HL-60 (cell line): Measurements from ENCODE around the gene PRPF19.

ENCODE experiments used
- DNase-seq, 2 experiments: peaks; one replicate each; pipeline ENCODE4 v3.0.0-alpha.2; 2010 to 2020; ENCODE audit warnings: low read depth in 1 of 2, low spot score in 1 of 2
- H3K27ac ChIP-seq: fragments of 250-450 bp; sonication (Bioruptor Pico); replicated peaks from 2 replicates; pipeline ENCODE4 v1.5.1; 2020; ENCODE audit warnings: mild to moderate bottlenecking, moderate library complexity
- H3K27me3 ChIP-seq: fragments of 250-450 bp; sonication (Bioruptor Pico); 2 replicates; pipeline ENCODE4 v1.5.1; 2021; ENCODE audit warnings: mild to moderate bottlenecking, moderate library complexity; ENCODE audit not compliant: insufficient read depth, poor library complexity, severe bottlenecking
- H3K4me3 ChIP-seq: replicated peaks from 2 replicates; pipeline ENCODE4 v1.5.1; 2011; ENCODE audit warnings: mild to moderate bottlenecking, control low read depth, low read length; ENCODE audit not compliant: insufficient read depth
- CTCF ChIP-seq: IDR thresholded peaks from one replicate; pipeline ENCODE4 v1.5.1; 2011; ENCODE audit warnings: low read length, control low read depth, inconsistent platforms; ENCODE audit not compliant: insufficient read depth
- GABPA ChIP-seq: IDR thresholded peaks from 2 replicates; pipeline ENCODE4 v1.6.1; 2012; ENCODE audit warnings: low read depth
- POLR2AphosphoS5 ChIP-seq: IDR thresholded peaks from 2 replicates; pipeline ENCODE4 v1.6.1; 2012; ENCODE audit warnings: low read depth
- REST ChIP-seq: IDR thresholded peaks from 2 replicates; pipeline ENCODE4 v1.6.1; 2012; ENCODE audit warnings: low read depth; ENCODE audit not compliant: insufficient replicate concordance
- SPI1 ChIP-seq: IDR thresholded peaks from 2 replicates; pipeline ENCODE4 v1.6.1; 2012; ENCODE audit warnings: low read depth, mild to moderate bottlenecking, borderline replicate concordance

Gene PRPF19

GRCh38 chr11:60945295-60945667 lies 38.9 kb upstream of the PRPF19 start:
- Histone ChIP-seq H3K27ac (no peak overlapping the region), H3K4me3 (no peak overlapping the region), H3K27me3 (peaks cover 22% of the 10 kb centered on the region)
- TF ChIP-seq POLR2AphosphoS5 (no peak), CTCF (no peak), REST (no peak), GABPA (no peak), SPI1 (no peak)
- DNase-seq: no peak

- TF ChIP-seq CTCF (peak; percentile 15), GABPA (no peak), SPI1 (no peak)
- no peak overlapping the region for H3K27ac ChIP-seq
- peak in 1 of 2 experiments; percentile 23 for DNase-seq
- H3K27me3 ChIP-seq: peaks cover 16% of the 10 kb centered on the region
- H3K4me3 ChIP-seq: no peak overlapping the region
Measured at GRCh38 chr11:60944490-60945294, 38.3 kb upstream of the PRPF19 start.

GRCh38 chr11:60942970-60943565 lies 36.7 kb upstream of the PRPF19 start:
- H3K27ac ChIP-seq: no peak overlapping the region
- no peak for DNase-seq

More at GRCh38 chr11:60942970-60943565, 36.7 kb upstream of the PRPF19 start:
- Histone ChIP-seq H3K27me3 (peaks cover 8% of the 10 kb centered on the region), H3K4me3 (no peak overlapping the region)
- TF ChIP-seq POLR2AphosphoS5 (no peak), CTCF (no peak), REST (no peak), SPI1 (no peak), GABPA (no peak)
